Right lobe of liver (tissue), 4 donors: Measurements from ENCODE around the gene DPP6.
"Not testable (repeated sequence)": the region's sequence is repeated elsewhere in the genome, so short reads cannot be mapped to it uniquely, and the experiment has no call there.

Experiments used
- CTCF ChIP-seq, 4 donors: fragments of 200-600 bp in 3 of 4; fragments of 450-650 bp in 1 of 4; IDR thresholded peaks; one replicate each; pipeline versions ENCODE4 v1.5.1 to v1.8.0; 2016 to 2022; ENCODE audit warnings: antibody characterized with exemption in 4 of 4, mild to moderate bottlenecking in 2 of 4
- POLR2A ChIP-seq: fragments of 450-650 bp; IDR thresholded peaks from one replicate; pipeline ENCODE4 v1.6.1; 2017; ENCODE audit warnings: antibody characterized with exemption, mild to moderate bottlenecking
- donor health status: DM: no; HTN: no; CAD: no.
- donor health status: DM: no; HTN: no; CAD: no.
- donor health status: DM: no; HTN: yes; CAD: no.

GRCh38 chr7:154146707-154147038 lies 94.5 kb downstream of the DPP6 start:
- TF ChIP-seq CTCF (IDR thresholded peaks at IDR 0.05); POLR2A: not testable (repeated sequence)
